ENCODE results near the gene ZYX. TPM values are rescaled to one million over a fixed set of nuclear protein-coding genes. Genes with fewer than 3 reads are reported as not detected.

ZYX gene
- total and polyA plus RNA-seq, 9 of the 15 experiments (the other 6 are each of a cell fraction or from before 2014, with no cell fraction given): 1.8 to 130 (median 15.7) TPM

GRCh38 chr7:143360788-143361551 is 20.2 kb upstream of the ZYX start:
- Histone ChIP-seq H3K27me3 (ENCODE audit: control insufficient read depth in 2 of 2, insufficient read depth in 2 of 2, low read length in 2 of 2) (peaks cover 74 to 75% of the 10 kb centered on the region in 2 experiments), H3K9me3 (replicated peaks; ENCODE audit: control insufficient read depth, insufficient read depth, low read depth, low read length) (no peaks in the 10 kb centered on the region), H3K4me3 (no peak overlapping the region), H3K27ac (ENCODE audit: extremely low read depth, low read depth, low read length) (no peak overlapping the region), H2AFZ (ENCODE audit: low read depth, low read length) (no peak overlapping the region), H3K9ac (ENCODE audit: insufficient read depth in 1 of 2, low read depth in 2 of 2, low read length in 2 of 2) (no peak overlapping the region), H3K9me1 (ENCODE audit: control insufficient read depth, insufficient read depth, low read length) (peaks cover 3% of the 10 kb centered on the region), H3K4me2 (ENCODE audit: insufficient read depth, low read length) (no peak overlapping the region), H3K36me3 (ENCODE audit: control insufficient read depth, insufficient read depth, low read length) (no peaks in the 10 kb centered on the region), H3K4me1 (replicated peaks in 1 of 2; ENCODE audit: control insufficient read depth in 2 of 2, insufficient read depth in 2 of 2, low read length in 2 of 2) (peaks cover 0 to 17% of the 10 kb centered on the region in 2 experiments; a peak in 2 of 5 replicates), H4K20me1 (replicated peaks; ENCODE audit: control insufficient read depth, insufficient read depth, low read length) (peaks cover 9% of the 10 kb centered on the region; the same call in 1 of the 2 replicates), H3K79me2 (ENCODE audit: control insufficient read depth, insufficient read depth, low read length) (no peaks in the 10 kb centered on the region)
- no TSS peak for BruUV-seq (replicated peaks)
- ATAC-seq (no peak), DNase-seq (ENCODE audit: extremely low read depth in 1 of 4, low spot score in 3 of 4) (peak in 3 of 4 experiments; percentile 45 to 55 (median 53)), FAIRE-seq (no peak)
- ChIA-PET POLR2A (interaction anchor here (1.7 kb wide), 1 partner anchor 12 kb away, joined by 7 read pairs; no protein-coding TSS in a partner anchor), CTCF (ENCODE audit: low intra/inter-chr PET ratio) (no interaction called here)
- WGBS (ENCODE audit: insufficient coverage, low coverage, missing lambda C conversion rate): 8% methylated on average over 13 of the region's 19 CpGs
- in situ Hi-C loops (cut with MboI): no loop called here
- intact Hi-C loops (cut with micrococcal nuclease): no loop called here
- TF ChIP-seq VEZF1 (CRISPR knock-in tag; IDR thresholded peaks at IDR 0.05) (peak; percentile 34; the same call in 1 of the 2 replicates), CCAR2 (IDR thresholded peaks at IDR 0.05; ENCODE audit: low read depth, low read length) (no peak)

All from K562 (cell line).